Stromal cell of bone marrow (primary cell): Measurements from ENCODE around the gene KCTD12.

Experiments
- DNase-seq: peaks from one replicate; pipeline ENCODE4 v3.0.0-alpha.2; 2012; ENCODE audit warnings: low read depth

KCTD12 gene

DNA sequence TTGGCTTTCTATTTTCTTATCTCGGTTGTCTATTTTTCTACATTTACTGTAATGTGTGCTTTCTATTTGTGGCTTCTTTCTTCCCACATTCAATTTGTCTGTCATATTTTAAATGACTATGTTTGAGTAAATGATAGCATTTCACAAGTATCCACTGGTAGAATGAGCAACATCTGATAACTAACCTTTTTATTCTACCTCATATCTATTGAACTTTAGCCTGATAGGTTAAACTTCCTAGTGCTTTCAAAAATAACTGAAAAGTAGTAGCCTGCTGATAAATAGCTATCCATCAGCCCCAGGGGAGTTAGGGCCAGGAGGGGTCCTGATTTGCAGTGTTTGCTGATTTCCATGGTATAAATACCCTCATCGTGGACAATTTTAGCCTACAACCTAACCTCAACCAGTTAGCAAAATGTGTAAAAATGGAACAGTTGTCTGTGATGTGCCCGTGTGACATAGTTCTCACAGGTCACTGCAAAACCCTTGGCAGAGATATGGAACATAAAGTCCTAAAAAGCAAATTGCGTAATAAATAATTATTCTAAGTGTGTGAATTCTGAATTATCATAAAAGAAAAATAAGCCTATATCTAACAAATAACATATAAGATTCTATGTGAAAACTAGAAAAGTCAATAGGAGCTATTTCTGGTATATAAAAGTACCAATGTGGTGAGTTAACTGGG is 32.1 kb downstream of the KCTD12 start:
- no peak for DNase-seq

DNA sequence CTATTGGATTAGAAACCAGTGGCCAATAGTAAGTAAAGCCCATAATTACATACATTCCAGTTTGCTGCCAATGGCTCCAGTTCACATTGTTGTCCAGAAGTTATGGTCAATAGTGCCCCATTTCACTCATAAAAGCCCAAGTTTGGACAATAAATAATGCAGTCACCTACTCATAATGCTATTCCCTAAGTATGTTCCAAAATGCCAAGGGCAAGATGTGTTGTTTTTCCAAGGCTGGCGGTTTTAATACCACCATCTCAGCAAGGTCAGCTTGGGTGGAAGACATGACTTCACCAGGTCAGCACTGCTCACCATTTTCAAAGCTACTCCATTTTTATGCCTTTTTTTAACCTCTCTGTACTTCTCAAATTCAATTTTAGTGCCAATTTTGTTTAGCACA is 32.7 kb downstream of the KCTD12 start:
- DNase-seq = no peak

DNA sequence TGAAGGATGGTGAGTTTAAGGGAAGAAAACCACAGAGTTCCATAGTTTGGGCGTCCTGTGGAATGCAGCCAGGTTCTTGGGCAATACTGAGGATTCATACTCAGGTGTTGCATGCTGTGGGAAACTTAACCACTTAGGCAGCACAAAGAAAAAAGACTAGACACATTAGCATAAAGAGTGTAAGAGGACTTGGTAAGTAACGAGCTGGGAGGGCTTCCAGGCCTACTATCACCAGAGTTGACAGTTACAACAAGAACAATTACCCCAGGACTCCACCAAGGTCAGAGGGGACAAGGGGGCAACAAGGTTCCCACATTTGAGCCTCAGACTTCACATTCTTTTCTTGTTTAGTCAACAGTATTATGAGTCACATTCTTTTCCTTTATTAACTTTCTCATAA is 33.2 kb downstream of the KCTD12 start:
- no peak for DNase-seq

DNA sequence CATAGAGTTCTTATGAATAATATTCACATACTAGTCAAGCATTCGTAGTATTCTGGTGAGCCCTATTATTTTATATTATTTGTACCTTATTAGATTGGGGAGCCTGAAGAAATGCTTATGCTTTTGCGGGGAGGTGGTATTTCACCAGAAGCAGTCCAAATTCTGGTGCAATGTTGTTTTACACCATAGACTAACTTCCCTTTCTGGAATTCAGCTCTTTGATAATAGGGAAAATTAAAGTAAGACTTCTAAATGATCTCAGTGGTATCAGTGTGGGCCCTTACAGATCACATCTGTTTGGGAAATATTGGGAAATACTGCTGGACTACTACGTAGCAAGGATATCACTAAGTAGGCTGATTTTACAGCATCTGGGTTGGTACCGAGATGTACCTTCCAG is 34.2 kb downstream of the KCTD12 start:
- no peak for DNase-seq

DNA sequence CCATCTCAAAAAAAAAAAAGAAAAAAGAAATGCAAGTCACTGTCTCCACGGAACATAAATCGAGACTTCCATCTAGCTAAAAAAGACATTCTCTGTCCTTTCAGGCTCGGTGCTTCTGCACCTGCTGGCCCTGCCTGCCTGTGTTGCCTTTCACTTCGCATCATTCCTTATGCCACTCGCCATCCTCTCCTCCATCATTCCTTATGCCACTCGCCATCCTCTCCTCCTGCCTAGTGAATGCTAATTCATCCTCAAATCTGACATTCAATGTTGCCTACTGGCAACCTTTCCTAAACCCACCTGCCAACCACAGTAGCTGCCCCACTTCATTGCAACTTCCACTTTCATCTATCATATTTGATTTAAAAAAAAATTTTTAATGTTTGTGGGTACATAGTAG is 36.7 kb downstream of the KCTD12 start:
- no peak for DNase-seq

DNA sequence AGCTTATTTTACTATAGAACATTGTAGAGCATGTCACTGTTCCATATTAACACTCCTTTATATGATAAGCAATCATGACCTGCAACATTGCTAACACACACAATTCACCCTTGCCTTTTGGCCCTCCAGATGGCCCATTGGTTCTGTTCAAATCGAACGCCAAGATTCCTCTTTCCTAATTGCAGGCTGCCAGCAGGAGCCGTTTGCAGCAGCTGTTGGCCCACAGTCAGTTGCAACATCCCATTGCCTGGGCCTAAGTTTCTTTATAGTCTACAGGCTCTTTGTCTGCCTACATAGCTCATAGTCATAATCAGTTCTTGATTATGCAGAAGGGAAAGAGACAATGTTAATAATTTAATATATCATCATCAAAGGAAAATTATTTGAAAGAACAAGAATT is 37.6 kb downstream of the KCTD12 start:
- DNase-seq = no peak

DNA sequence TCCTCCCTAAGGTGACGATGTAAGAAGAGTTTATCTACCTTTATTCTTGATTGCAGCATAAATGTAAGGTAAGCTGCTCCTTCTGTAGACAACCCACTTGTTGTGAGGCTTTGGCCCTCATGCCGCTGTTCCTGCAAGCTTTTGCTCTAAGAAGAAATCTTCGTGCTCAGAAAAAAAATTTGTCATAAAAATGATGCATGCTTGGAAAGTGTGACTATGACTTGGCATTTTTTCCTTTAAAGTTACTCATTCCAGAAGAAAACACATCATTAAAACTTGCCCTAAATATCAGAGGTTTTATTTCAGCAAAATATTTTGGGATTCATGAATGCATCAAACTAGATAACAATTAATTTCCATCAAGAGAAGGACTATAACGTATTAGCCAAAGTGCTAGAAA is 39.8 kb downstream of the KCTD12 start:
- no peak for DNase-seq

DNA sequence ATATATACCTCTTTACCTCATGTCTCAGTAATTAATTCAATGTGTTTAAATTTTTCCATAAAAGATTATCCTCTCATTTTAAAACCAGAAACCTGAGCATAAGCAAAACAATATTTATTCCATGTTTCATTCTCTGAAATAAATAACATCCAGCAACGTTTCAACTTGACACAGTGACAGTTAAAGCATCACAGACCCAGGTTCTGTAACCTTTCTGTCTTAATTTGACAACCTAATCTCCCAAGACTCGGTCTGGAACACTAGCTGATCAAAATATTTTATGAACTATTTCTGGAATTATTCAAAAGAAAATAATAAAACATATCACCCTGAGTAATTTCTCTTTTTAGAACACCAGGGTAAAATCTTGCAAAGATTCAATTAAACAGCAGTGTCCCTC is 40.3 kb downstream of the KCTD12 start:
- DNase-seq = no peak

DNA sequence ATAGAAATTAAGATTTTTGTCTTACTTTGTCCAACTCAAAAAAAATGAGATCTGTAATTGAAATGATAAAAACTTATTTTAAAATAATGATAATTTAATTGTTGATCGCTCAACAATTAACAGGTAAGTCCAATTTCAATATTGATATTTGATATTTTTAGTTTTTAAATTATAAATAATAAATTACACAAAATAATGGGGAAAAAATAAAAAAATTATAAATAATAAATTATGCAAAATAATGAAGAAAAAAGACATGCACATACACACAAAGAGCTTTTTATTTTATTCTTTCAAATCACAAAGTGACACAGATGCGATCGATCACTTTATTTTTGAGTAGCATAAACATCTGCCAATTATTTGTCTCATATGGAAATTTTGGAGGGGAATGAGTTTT is 40.8 kb downstream of the KCTD12 start:
- DNase-seq = no peak

DNA sequence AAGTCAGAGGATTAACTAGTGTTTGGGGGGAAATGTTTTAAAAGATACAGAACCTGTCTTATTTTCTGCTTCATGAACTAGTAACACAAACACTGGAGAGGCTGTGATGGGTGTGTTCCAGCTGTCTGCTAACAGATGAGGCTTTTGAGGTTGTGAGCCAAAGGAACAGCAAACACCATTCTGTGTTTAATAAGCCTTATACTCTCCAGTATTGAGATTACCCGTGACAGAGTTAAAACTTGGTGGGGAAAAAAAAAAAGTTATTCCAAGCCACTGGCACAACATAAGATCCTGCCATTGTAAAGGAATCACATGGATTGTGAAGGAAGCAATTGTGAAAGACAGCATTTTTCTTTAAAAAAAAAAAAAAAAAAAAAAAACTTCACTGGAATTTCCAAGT is 48.4 kb downstream of the KCTD12 start:
- no peak for DNase-seq

DNA sequence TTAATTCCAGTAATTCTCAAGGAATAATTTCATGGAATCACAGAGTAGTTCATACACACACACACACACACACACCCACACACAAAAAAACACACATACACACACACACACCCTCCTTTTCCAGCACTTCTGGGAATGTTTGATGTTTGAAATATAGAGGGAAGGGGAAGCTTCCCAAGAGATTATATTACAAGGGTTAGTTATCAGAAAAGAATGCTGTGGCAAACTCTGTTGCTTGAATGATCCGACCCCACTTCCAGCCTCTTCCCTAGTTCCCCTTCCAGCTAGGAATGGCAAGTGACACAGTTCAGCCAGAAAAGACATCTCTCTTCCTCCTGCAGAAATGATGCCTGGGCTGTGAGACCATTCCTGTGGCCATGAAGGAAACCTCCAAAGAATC is 49.9 kb downstream of the KCTD12 start:
- DNase-seq = no peak

DNA sequence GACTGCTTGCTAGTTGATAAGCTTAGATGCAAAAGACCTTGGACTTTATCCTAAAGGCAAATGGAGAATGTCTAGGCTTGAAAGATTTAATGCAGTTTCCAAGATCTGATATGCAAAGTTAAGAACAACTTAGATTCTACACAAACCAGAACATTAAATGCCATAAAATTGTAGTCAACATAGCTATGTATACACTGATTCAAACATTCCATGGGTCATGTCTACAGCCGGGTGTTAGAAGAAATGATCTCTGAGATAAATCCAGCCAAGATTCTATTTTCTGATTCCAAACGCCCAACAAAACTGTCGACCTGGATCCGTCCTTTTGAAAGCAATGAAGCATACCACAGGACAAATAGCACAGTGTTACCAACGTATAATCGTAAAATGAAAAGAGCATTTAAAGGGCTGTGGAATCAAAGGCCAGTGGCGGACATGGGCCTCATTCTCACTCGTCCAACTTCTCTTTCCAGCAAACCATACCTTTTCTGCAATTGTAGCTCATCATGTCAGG is 52.7 kb downstream of the KCTD12 start:
- no peak for DNase-seq

DNA sequence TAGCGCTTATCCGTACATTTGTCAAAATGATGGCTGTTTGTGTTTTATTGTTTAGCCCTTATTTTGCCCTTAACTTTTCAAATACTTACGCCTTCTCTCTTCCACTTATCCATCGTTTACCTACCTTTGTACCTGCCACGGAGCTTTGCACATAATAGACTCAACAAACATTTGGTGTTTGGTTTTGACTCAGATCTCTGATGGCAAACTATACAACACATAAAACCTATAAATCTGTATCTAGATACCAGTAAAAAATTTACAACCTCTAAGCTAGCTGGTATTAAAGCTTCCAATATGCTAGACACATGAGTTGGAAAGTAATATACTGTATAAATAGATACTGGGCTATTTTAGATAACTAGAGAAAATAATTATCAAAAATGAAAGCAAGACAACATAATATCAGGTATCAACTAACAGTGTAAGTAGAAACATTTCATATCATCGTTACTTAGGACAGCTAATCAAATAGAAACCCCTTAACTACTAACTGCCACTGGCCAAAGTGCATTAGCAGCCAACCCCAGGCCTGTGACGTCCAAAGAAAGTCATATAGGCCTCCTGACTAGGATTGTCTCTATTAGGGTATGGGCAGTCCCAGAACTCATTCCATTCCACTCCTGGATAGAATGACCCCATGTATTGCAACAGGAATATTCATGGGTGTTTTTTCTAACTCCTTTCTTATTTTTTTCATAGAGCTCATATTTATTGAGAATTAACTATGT is 53.8 kb downstream of the KCTD12 start:
- DNase-seq = no peak

DNA sequence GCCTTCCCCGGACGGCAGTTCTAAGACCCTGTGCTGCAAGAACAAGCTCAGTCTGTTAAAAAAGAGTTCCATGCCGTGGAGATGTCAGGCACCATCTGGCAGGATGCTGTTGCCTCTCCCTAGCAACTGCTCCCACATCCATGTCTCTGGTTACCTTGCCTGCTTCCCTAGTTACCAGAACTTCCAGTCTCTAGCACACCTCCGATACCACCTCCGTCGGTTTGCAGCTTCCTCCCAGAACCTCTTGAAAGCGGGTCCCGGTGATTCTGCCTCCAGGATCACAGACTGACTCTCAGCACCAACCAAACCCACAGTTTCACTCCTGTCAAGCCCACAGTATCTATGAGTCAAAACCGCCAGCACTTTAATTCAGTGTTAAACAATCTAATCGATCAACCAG is 55.4 kb downstream of the KCTD12 start:
- no peak for DNase-seq
